HepG2 (cell line): ENCODE results near the gene COX6A2. TPM values are rescaled to one million over a fixed set of nuclear protein-coding genes. Genes with fewer than 3 reads are reported as not detected.

Experiments used
- ATAC-seq: fragments of 200-7000 bp; cut with Tn5 transposase; 3 replicates; pipeline ENCODE4 v1.9.1; 2020; ENCODE audit warnings: mild to moderate bottlenecking, moderate library complexity
- BruUV-seq: library from RNA; stranded (reverse); fragments of 400-500 nt; replicated peaks from 2 replicates; lab custom pipeline; 2021; lab: Mats Ljungman, UMichigan
- CTCF ChIA-PET: fragments of 300-600 bp; formaldehyde crosslinking; extraction: SDS; loops from one replicate; lab custom pipeline; 2021; ENCODE audit warnings: low total read pairs, inconsistent platforms, low intra/inter-chr PET ratio; lab: Yijun Ruan, JAX
- POLR2A ChIA-PET: fragments of 350-600 bp; sonication (Branson Sonifier 250); formaldehyde crosslinking; loops from one replicate; lab custom pipeline; 2020; ENCODE audit warnings: antibody characterized with exemption, inconsistent platforms; lab: Yijun Ruan, JAX
- DNase-seq: peaks from one replicate; pipeline ENCODE4 v3.0.0-alpha.2; 2015; ENCODE audit warnings: low spot score
- FAIRE-seq: peaks from 3 replicates; lab custom pipeline; 2011; peaks lifted over from hg19 to GRCh38; lab: Jason Lieb, UNC
- H2AFZ ChIP-seq: one replicate; pipeline ENCODE4 v1.6.1; 2011; ENCODE audit warnings: low read length, inconsistent platforms
- H3K27ac ChIP-seq: fragments of 300-600 bp; 3 replicates; pipeline ENCODE4 v1.8.0; 2011; ENCODE audit warnings: mixed run types, mild to moderate bottlenecking, mixed read lengths, low read length, inconsistent platforms; ENCODE audit not compliant: insufficient read depth; ENCODE audit errors: extremely low read length
- H3K27me3 ChIP-seq, 2 experiments: fragments of 200-600 bp in 1 of 2; 2 replicates in 1 of 2; 3 replicates in 1 of 2; pipeline versions ENCODE4 v1.6.0 to v1.8.0; 2011; ENCODE audit warnings: low read length in 2 of 2, mild to moderate bottlenecking in 2 of 2, moderate library complexity in 2 of 2, inconsistent platforms in 1 of 2; ENCODE audit not compliant: insufficient read depth in 2 of 2, control insufficient read depth in 1 of 2
- H3K36me3 ChIP-seq, 2 experiments: fragments of 200-600 bp in 1 of 2; replicated peaks in 1 of 2; 2 replicates in 1 of 2; 3 replicates in 1 of 2; pipeline versions ENCODE4 v1.5.1 to v1.8.0; 2011; ENCODE audit warnings: low read length in 2 of 2, inconsistent platforms in 1 of 2; ENCODE audit not compliant: insufficient read depth in 2 of 2, control insufficient read depth in 1 of 2
- H3K4me1 ChIP-seq: 2 replicates; pipeline ENCODE4 v1.5.1; 2012; ENCODE audit warnings: low read length, inconsistent platforms; ENCODE audit not compliant: insufficient read depth
- H3K4me2 ChIP-seq: 2 replicates; pipeline ENCODE4 v1.6.0; 2011; ENCODE audit warnings: low read depth, low read length, inconsistent platforms
- H3K4me3 ChIP-seq, 3 experiments: fragments of 200-600 bp in 1 of 3; sonication (generic), shearing (Covaris generic) in 1 of 3; replicated peaks in 1 of 3; 2 replicates each; pipeline ENCODE4 v1.5.1; 2011 to 2016; ENCODE audit warnings: low read length in 3 of 3, inconsistent platforms in 2 of 3, low read depth in 2 of 3, mild to moderate bottlenecking in 2 of 3, control low read depth in 1 of 3, mixed read lengths in 1 of 3; ENCODE audit not compliant: insufficient read depth in 1 of 3
- H3K79me2 ChIP-seq: one replicate; pipeline ENCODE4 v1.6.1; 2011; ENCODE audit warnings: low read length, inconsistent platforms; ENCODE audit not compliant: insufficient read depth
- H3K9ac ChIP-seq: 2 replicates; pipeline ENCODE4 v1.6.0; 2011; ENCODE audit warnings: mild to moderate bottlenecking, low read depth, low read length, inconsistent platforms; ENCODE audit not compliant: insufficient read depth
- H3K9me3 ChIP-seq: 2 replicates; pipeline ENCODE4 v1.5.1; 2012; ENCODE audit warnings: mild to moderate bottlenecking, low read length
- H4K20me1 ChIP-seq: 2 replicates; pipeline ENCODE4 v1.6.0; 2011; ENCODE audit warnings: inconsistent platforms, mild to moderate bottlenecking, low read length, moderate library complexity; ENCODE audit not compliant: insufficient read depth
- HNRNPK ChIP-seq: fragments of 200-400 bp; formaldehyde crosslinking; IDR thresholded peaks from 2 replicates; pipeline ENCODE4 v1.6.1; 2018; ENCODE audit warnings: low read length, low read depth, moderate library complexity, mild to moderate bottlenecking; ENCODE audit not compliant: poor library complexity, severe bottlenecking
- RFX1 ChIP-seq: fragments of 450-650 bp; IDR thresholded peaks from 2 replicates; pipeline ENCODE4 v1.6.1; 2017
- RFX3 ChIP-seq: IDR thresholded peaks from 2 replicates; pipeline ENCODE4 v1.6.1; 2016; ENCODE audit warnings: missing biosample characterization, missing genetic modification reagents
- ZNF687 ChIP-seq: sonication (generic); formaldehyde crosslinking; IDR thresholded peaks from 2 replicates; pipeline ENCODE4 v1.5.1; 2020; ENCODE audit warnings: mild to moderate bottlenecking, missing genetic modification reagents, moderate library complexity
- ZNF776 ChIP-seq: sonication (generic); formaldehyde crosslinking; IDR thresholded peaks from 2 replicates; pipeline ENCODE4 v1.4.0; 2020; ENCODE audit warnings: mild to moderate bottlenecking, missing genetic modification reagents
- WGBS: methylation state at CpG from one replicate; pipeline ENCODE4 v1.1.6; 2017; ENCODE audit warnings: low lambda C conversion rate; 5-methylcytosine and 5-hydroxymethylcytosine counted together
- in situ Hi-C: cut with HindIII; loops from 2 replicates; pipeline ENCODE4 v1.10.0; 2017; ENCODE audit warnings: low pct_unique_long_range_greater_than_20kb; ENCODE audit not compliant: extremely low pct_ligation_motif_present
- intact Hi-C: fragments of 100-400 bp; cut with micrococcal nuclease; formaldehyde crosslinking; loops from one replicate; pipeline ENCODE4 v1.10.0; 2022; ENCODE audit not compliant: unreplicated experiment
- polyA plus RNA-seq, 8 experiments: library from polyadenylated mRNA; depleted of rRNA in 3 of 8; stranded (reverse) in 7 of 8; unstranded in 1 of 8; fragments of >200 nt; fragmentation: Illumina TruSeq in 4 of 8; extraction: Trizol in 4 of 8; gene quantifications; 2 replicates each; pipeline versions ENCODE4 v1.2.1 to v1.2.3, GENCODE V29; 2011 to 2016; ENCODE audit warnings: low read depth in 4 of 8, missing spikeins in 1 of 8, mixed read lengths in 1 of 8; ENCODE audit not compliant: insufficient read depth in 1 of 8
- total RNA-seq, 5 experiments: library from RNA; depleted of rRNA; stranded (reverse); fragments of >200 nt; fragmentation: Illumina TruSeq; extraction: Trizol; gene quantifications; 2 replicates each; pipeline ENCODE4 v1.2.3, GENCODE V29; 2016; ENCODE audit warnings: low read depth in 1 of 5

Gene COX6A2
- total and polyA plus RNA-seq, 2 of the 13 experiments (the other 11 are each of a cell fraction or from before 2014, with no cell fraction given), result not detected

- TF ChIP-seq ZNF687 (CRISPR knock-in tag) (no peak), ZNF776 (no peak)
Measured at GRCh38 chr16:31388535-31388934, 39.6 kb downstream of the COX6A2 start (continued).

- Histone ChIP-seq H3K9ac (no peak overlapping the region), H3K4me1 (peaks cover 9% of the 10 kb centered on the region), H2AFZ (no peak overlapping the region), H3K27ac (no peak overlapping the region), H3K4me3 (no peak overlapping the region), H4K20me1 (no peaks in the 10 kb centered on the region), H3K36me3 (no peaks in the 10 kb centered on the region), H3K79me2 (no peaks in the 10 kb centered on the region), H3K9me3 (no peaks in the 10 kb centered on the region), H3K4me2 (no peak overlapping the region), H3K27me3 (peaks cover 1 to 6% of the 10 kb centered on the region in 2 experiments; a peak in 2 of 5 replicates)
- intact Hi-C loops (no loop called here), in situ Hi-C loops (no loop called here)
- 6% methylated on average over 5 of the region's 6 CpGs for WGBS
- BruUV-seq, result no TSS peak
- TF ChIP-seq HNRNPK (no peak), RFX3 (CRISPR knock-in tag) (peak; percentile 49; the same call in 1 of the 2 replicates), RFX1 (peak; percentile 29; the same call in 1 of the 2 replicates)
- CTCF ChIA-PET, result no interaction called here
- FAIRE-seq (no peak), DNase-seq (no peak), ATAC-seq (peak; percentile 63)
- POLR2A ChIA-PET, result no interaction called here
Measured at GRCh38 chr16:31386157-31386984, 41.8 kb downstream of the COX6A2 start.
